Endothelial cell of umbilical vein (primary cell): ENCODE measurements around the gene UBE2C. TPM values are rescaled to one million over a fixed set of nuclear protein-coding genes. Genes with fewer than 3 reads are reported as not detected.

Experiments
- BruUV-seq: library from RNA; stranded (reverse); fragments of 400-500 nt; replicated peaks from 2 replicates; lab custom pipeline; 2021; lab: Mats Ljungman, UMichigan
- CTCF ChIA-PET: fragments of 300-600, 350-600 bp; sonication (Branson Sonifier 250); formaldehyde crosslinking; loops from one replicate; lab custom pipeline; 2021; ENCODE audit warnings: antibody characterized with exemption, inconsistent platforms; lab: Charles Lee
- POLR2A ChIA-PET: fragments of 300-600, 350-600 bp; sonication (Branson Sonifier 250); formaldehyde crosslinking; loops from one replicate; lab custom pipeline; 2021; ENCODE audit warnings: antibody characterized with exemption, inconsistent platforms; lab: Charles Lee
- DNase-seq: peaks from one replicate; pipeline ENCODE4 v3.0.0-alpha.2; 2011; ENCODE audit warnings: low read depth, low spot score
- FAIRE-seq: peaks from 2 replicates; lab custom pipeline; 2011; peaks lifted over from hg19 to GRCh38; lab: Jason Lieb, UNC
- H2AFZ ChIP-seq: 2 replicates; pipeline ENCODE4 v1.6.0; 2012; ENCODE audit warnings: low read depth, low read length, control low read depth, inconsistent platforms
- H3K27ac ChIP-seq: 2 replicates; pipeline ENCODE4 v1.5.1; 2011; ENCODE audit warnings: low read depth, mild to moderate bottlenecking, control low read depth, low read length, moderate library complexity; ENCODE audit not compliant: insufficient read depth
- H3K27me3 ChIP-seq, 2 experiments: 2 replicates each; pipeline versions ENCODE4 v1.6.0 to v1.6.1; 2011; ENCODE audit warnings: low read length in 2 of 2, mixed read lengths in 1 of 2; ENCODE audit not compliant: control insufficient read depth in 2 of 2, insufficient read depth in 2 of 2
- H3K36me3 ChIP-seq, 2 experiments: 2 replicates in 1 of 2; 3 replicates in 1 of 2; pipeline ENCODE4 v1.5.1; 2011; ENCODE audit warnings: low read length in 2 of 2, mild to moderate bottlenecking in 1 of 2, moderate library complexity in 1 of 2; ENCODE audit not compliant: control insufficient read depth in 2 of 2, insufficient read depth in 2 of 2; ENCODE audit errors: extremely low read depth in 1 of 2
- H3K4me1 ChIP-seq: 3 replicates; pipeline ENCODE4 v1.5.1; 2011; ENCODE audit warnings: mild to moderate bottlenecking, low read length; ENCODE audit not compliant: control insufficient read depth, insufficient read depth; ENCODE audit errors: extremely low read depth
- H3K4me2 ChIP-seq: 2 replicates; pipeline ENCODE4 v1.6.1; 2011; ENCODE audit warnings: low read length, control low read depth, mixed read lengths; ENCODE audit not compliant: insufficient read depth
- H3K4me3 ChIP-seq, 3 experiments: fragments of 200-600 bp in 1 of 3; sonication (generic), shearing (Covaris generic) in 1 of 3; replicated peaks in 1 of 3; 2 replicates each; pipeline ENCODE4 v1.5.1; 2011 to 2016; ENCODE audit warnings: control low read depth in 3 of 3, low read length in 3 of 3, mild to moderate bottlenecking in 2 of 3, inconsistent platforms in 1 of 3, low read depth in 1 of 3, moderate library complexity in 1 of 3; ENCODE audit not compliant: insufficient read depth in 1 of 3
- H3K79me2 ChIP-seq: 2 replicates; pipeline ENCODE4 v1.6.0; 2012; ENCODE audit warnings: low read length, inconsistent platforms; ENCODE audit not compliant: control insufficient read depth, insufficient read depth
- H3K9ac ChIP-seq: replicated peaks from 2 replicates; pipeline ENCODE3; 2011; ENCODE audit warnings: low read length, control low read depth; ENCODE audit not compliant: insufficient read depth; ENCODE audit errors: extremely low read depth
- H3K9me1 ChIP-seq: replicated peaks from 3 replicates; pipeline ENCODE4 v1.6.0; 2011; ENCODE audit warnings: mild to moderate bottlenecking, low read length; ENCODE audit not compliant: control insufficient read depth, insufficient read depth; ENCODE audit errors: extremely low read depth
- H3K9me3 ChIP-seq: replicated peaks from 2 replicates; pipeline ENCODE4 v1.5.1; 2012; ENCODE audit warnings: low read length, inconsistent platforms; ENCODE audit not compliant: control insufficient read depth, insufficient read depth
- H4K20me1 ChIP-seq: replicated peaks from 2 replicates; pipeline ENCODE3; 2011; ENCODE audit warnings: mild to moderate bottlenecking, low read length; ENCODE audit not compliant: control insufficient read depth, insufficient read depth; ENCODE audit errors: extremely low read depth
- EZH2 ChIP-seq: IDR thresholded peaks from 2 replicates; pipeline ENCODE4 v1.6.1; 2012; ENCODE audit warnings: borderline replicate concordance, low read depth, mild to moderate bottlenecking, moderate library complexity, low read length, inconsistent platforms; ENCODE audit not compliant: severe bottlenecking
- FOS ChIP-seq: IDR thresholded peaks from 2 replicates; pipeline ENCODE4 v1.6.1; 2011; ENCODE audit warnings: mild to moderate bottlenecking, low read length, moderate library complexity, borderline replicate concordance; ENCODE audit not compliant: insufficient read depth
- GATA2 ChIP-seq: IDR thresholded peaks from 2 replicates; pipeline ENCODE4 v1.7.0; 2011; ENCODE audit warnings: low read depth, mild to moderate bottlenecking, moderate library complexity, mixed read lengths, low read length; ENCODE audit not compliant: insufficient read length, insufficient read depth
- JUN ChIP-seq: IDR thresholded peaks from 2 replicates; pipeline ENCODE4 v1.6.1; 2011; ENCODE audit warnings: borderline replicate concordance, low read depth; ENCODE audit not compliant: insufficient read length, insufficient read depth
- MYC ChIP-seq: IDR thresholded peaks from one replicate; pipeline ENCODE4 v1.6.1; 2011; ENCODE audit warnings: mild to moderate bottlenecking, low read depth, low read length
- POLR2A ChIP-seq: IDR thresholded peaks from 2 replicates; pipeline ENCODE4 v1.6.1; 2012; ENCODE audit warnings: low read depth, mild to moderate bottlenecking, control low read depth, low read length
- POLR2AphosphoS5 ChIP-seq: IDR thresholded peaks from 2 replicates; pipeline ENCODE4 v1.6.1; 2012; ENCODE audit warnings: low read depth, mild to moderate bottlenecking, control low read depth, low read length, moderate library complexity; ENCODE audit not compliant: insufficient read depth
- dilution Hi-C: fragments of 300-500 bp; cut with MboI; formaldehyde crosslinking; loops from one replicate; pipeline ENCODE4 v1.15.0; 2019; ENCODE audit warnings: low sequenced_read_pairs; ENCODE audit not compliant: extremely low pct_ligation_motif_present
- intact Hi-C: fragments of 100-400 bp; cut with micrococcal nuclease; formaldehyde crosslinking; loops from one replicate; pipeline ENCODE4 v1.10.0; 2022
- polyA plus RNA-seq, 4 experiments: library from polyadenylated mRNA; depleted of rRNA in 3 of 4; stranded (reverse) in 3 of 4; unstranded in 1 of 4; fragments of >200 nt; gene quantifications; 2 replicates each; pipeline versions ENCODE4 v1.2.1 to v1.2.3, GENCODE V29; 2011 to 2012; ENCODE audit warnings: missing spikeins in 1 of 4
- total RNA-seq: library from RNA; stranded (reverse); gene quantifications from 2 replicates; pipeline ENCODE4 v1.2.3, GENCODE V29; 2021
- TF ChIP-seq, protein P1 (sequence below), 2 donors: IDR thresholded peaks; 1 replicate in 1 of 2; 2 replicates in 1 of 2; pipeline ENCODE4 v1.5.1; 2011; ENCODE audit warnings: low read length in 2 of 2, mild to moderate bottlenecking in 2 of 2, moderate library complexity in 2 of 2, control low read depth in 1 of 2, inconsistent platforms in 1 of 2, low read depth in 1 of 2; ENCODE audit not compliant: insufficient read depth in 1 of 2; ENCODE audit errors: extremely low read depth in 1 of 2
- TF ChIP-seq, protein P2 (sequence below): IDR thresholded peaks from 2 replicates; pipeline ENCODE4 v1.6.1; 2011; ENCODE audit not compliant: insufficient read depth, insufficient read length

The UBE2C gene
- total and polyA plus RNA-seq, 2 donors (not counting 3 experiments of a cell fraction or from before 2014, with no cell fraction given) = 129 to 130 TPM

DNA sequence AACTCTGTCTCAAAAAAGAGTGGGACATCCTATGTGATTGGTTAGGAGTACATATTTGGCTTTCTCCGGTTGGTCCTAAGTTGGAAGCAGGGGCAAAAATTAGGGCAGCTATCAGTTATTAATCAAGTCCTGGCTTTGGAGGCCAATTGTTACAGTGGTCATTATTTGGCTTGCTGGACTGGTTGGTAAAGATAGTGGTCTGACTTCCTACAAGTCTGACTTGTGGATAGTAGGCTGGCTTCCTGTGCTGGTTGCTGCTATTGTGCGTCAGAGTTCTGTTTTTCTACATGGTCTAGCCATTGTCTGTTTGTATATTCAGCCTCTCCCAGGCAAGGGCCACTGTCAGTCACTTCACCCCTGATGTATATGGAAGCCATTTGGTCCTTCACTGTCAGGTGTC, 37.8 kb downstream of the UBE2C start:
- TF ChIP-seq POLR2AphosphoS5 (no peak), FOS (no peak), JUN (no peak), GATA2 (no peak), POLR2A (no peak), EZH2 (no peak), MYC (no peak)
- TF ChIP-seq, protein P1, sequence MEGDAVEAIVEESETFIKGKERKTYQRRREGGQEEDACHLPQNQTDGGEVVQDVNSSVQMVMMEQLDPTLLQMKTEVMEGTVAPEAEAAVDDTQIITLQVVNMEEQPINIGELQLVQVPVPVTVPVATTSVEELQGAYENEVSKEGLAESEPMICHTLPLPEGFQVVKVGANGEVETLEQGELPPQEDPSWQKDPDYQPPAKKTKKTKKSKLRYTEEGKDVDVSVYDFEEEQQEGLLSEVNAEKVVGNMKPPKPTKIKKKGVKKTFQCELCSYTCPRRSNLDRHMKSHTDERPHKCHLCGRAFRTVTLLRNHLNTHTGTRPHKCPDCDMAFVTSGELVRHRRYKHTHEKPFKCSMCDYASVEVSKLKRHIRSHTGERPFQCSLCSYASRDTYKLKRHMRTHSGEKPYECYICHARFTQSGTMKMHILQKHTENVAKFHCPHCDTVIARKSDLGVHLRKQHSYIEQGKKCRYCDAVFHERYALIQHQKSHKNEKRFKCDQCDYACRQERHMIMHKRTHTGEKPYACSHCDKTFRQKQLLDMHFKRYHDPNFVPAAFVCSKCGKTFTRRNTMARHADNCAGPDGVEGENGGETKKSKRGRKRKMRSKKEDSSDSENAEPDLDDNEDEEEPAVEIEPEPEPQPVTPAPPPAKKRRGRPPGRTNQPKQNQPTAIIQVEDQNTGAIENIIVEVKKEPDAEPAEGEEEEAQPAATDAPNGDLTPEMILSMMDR (IDR thresholded peaks at IDR 0.05; ENCODE audit: extremely low read depth in 1 of 2, insufficient read depth in 1 of 2, low read depth in 1 of 2, low read length in 2 of 2) = no peak
- TF ChIP-seq, protein P2, sequence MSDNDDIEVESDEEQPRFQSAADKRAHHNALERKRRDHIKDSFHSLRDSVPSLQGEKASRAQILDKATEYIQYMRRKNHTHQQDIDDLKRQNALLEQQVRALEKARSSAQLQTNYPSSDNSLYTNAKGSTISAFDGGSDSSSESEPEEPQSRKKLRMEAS = no peak
- POLR2A ChIA-PET = no interaction called here
- H4K20me1 ChIP-seq = no peaks in the 10 kb centered on the region
- DNase-seq = no peak
- peaks cover 3% of the 10 kb centered on the region for H3K79me2 ChIP-seq
- H2AFZ ChIP-seq = no peak overlapping the region
- dilution Hi-C loops = no loop called here
- no peak for FAIRE-seq
- no peak overlapping the region for H3K27ac ChIP-seq
- H3K4me2 ChIP-seq = no peak overlapping the region
- H3K9me1 ChIP-seq = no peaks in the 10 kb centered on the region
- CTCF ChIA-PET = interaction anchor here (0.8 to 1.1 kb wide), 2 partner anchors 10 to 32 kb away, joined by 3 read pairs; no protein-coding TSS in a partner anchor
- H3K36me3 ChIP-seq = peaks cover 0 to 14% of the 10 kb centered on the region in 2 experiments
- H3K9me3 ChIP-seq = no peaks in the 10 kb centered on the region
- no peak overlapping the region for H3K9ac ChIP-seq
- H3K4me3 ChIP-seq = no peak overlapping the region
- intact Hi-C loops = no loop called here
- no TSS peak for BruUV-seq
- H3K4me1 ChIP-seq = no peaks in the 10 kb centered on the region
- H3K27me3 ChIP-seq = no peaks in the 10 kb centered on the region
